T-helper 1 cell treated with Interleukin-12 subunit alpha and Interleukin-12 subunit beta and Interleukin-4 antibody, amounts not matched to agents 30 ng/mL and 1 ng/mL, for 36 hours (primary cell): ENCODE measurements around the gene FAM193B. TPM values are rescaled to one million over a fixed set of nuclear protein-coding genes. Genes with fewer than 3 reads are reported as not detected.
"Not testable (repeated sequence)": the region's sequence is repeated elsewhere in the genome, so short reads cannot be mapped to it uniquely, and the experiment has no call there.

Experiments
- intact Hi-C: fragments of 100-400 bp; cut with micrococcal nuclease; formaldehyde crosslinking; loops from one replicate; pipeline ENCODE4 v1.15.1; 2024
- total RNA-seq: library from RNA; stranded (reverse); gene quantifications from 2 replicates; pipeline ENCODE4 v1.2.3, GENCODE V29; 2022

The FAM193B gene
- total RNA-seq, 1 donor from 2014 or later = 93.8 TPM

DNA sequence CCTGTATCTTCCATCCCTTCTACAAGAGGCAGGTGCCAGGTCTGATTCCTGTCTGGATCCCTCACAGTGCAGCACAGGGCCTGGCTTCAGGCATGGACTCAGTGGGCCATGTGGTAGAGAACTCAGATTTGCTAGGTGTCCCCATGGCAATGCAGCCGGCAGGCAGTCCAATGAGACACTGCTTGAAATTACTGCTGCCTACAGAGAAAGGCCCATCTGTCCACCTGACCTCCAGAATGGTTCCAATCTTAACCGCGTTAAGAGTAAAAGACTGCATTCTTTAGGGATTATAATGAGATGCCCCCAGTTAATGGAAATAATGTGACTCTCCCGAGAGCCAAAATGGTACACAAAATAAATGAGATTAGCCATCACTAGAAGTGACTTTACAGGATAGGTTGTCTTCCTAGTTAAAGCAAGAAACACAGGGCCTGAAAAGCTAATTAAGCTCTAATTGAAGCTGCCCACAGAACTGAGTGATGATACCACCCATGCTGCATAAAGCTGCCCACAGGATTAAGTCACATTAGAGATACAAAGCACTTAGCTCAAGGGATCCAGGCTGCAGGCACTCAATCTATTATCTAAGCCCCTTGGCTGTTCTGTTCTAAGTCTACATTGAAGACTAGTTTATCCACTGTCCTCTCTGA is 11.4 kb downstream of the FAM193B start:
- intact Hi-C loops = no loop called here

DNA sequence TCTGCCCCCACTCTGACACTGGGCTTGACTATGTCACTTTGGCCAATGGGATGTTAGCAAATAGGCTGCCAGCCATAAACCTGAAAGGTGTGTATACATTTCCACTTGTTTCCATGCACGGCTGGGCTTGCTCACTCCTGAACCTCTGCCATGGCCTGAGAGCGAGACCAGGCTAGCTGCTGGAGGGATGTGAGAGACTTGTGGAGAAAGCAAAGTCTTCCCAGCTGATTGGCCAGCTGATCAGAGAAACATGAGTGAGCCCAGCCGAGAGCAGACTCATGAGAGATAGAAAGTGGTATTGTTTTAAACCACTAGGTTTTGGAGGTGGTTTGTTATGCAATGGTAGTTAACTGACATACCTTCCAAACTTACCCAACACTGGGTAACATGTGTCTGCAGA is 13.9 kb downstream of the FAM193B start:
- intact Hi-C loops = no loop called here

DNA sequence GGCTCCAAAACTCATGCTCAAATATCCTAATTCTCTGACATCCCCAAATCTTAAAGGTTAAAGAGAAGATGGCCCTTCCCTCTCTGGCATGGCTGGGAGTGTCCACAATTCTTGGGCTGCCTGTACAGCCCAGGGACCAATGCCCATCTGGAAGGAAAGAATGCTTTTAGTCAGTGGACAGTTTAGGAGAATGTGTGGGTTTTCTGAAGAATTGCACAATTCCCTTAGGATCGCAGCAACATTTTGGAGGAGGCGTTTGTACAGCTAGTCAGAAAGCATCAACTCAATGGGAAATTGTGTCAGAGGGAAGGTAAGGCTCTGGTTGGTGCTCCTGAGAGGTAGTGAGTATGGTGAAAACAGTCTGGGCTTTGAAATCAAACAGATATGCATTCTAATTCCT is 15.0 kb downstream of the FAM193B start:
- intact Hi-C loops = no loop called here

DNA sequence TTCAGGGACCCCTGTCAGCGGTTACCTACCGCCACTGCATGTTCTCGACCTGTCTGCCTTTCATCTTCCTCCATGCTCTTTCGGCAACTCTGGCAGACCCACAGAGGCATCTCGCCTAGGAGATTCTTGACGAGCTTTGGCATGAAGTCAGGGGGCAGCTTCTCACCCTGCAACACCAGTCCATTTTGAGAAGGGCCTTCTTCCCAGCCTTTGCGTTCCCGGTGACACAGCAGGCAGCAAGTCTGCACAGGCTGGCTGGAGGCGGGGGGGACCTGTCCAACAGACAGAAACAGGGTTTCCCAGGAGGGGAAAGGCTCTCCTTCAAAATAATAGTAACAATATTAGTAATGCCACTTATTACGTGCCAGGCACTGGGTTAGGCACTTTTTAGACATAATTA is 15.5 kb downstream of the FAM193B start:
- intact Hi-C loops = no loop called here

DNA sequence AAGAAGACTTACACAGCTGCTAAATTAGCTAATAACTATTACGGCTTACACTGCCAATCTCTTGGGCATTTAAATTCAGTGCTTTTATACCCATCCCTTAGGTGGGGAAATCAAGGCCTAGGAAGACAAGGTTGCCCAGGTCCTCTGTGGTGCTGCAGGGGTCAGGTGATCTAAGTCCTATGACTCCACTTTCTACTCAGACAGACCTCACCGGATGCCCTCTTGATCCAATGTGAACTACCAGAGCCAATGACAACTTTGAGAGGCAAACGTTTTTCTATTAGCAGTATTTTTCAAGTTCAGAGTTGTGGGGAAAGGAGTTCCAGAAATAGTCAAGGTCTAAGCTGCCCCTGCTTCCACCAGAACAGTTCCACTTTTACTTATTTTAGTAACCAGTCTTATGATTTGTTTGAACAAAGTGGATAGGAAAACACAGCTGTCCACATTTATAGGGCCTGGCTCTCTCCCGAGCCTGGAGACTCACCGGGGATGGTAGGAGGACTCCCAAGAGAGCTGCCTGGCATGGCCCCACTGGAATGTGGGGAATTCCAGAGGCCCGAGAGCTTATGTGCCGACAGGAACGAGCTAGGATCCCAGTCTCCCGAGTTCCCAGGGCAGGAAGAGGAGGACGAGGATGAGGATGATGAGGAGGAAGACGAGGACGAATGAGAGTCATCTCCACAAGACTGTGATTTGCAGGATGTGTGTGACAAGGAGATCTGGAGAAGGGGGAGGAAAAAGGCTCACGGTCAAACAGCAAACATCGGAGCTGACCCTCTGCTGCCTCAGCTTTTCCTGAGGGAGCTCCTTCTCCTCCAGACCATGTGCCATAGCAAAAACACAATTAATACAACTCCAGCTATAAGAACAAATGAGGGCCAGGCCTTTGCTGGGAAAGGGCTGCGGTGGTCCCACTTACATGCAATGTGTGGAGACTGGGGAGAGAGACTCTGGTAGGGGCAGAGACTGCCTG is 16.7 kb downstream of the FAM193B start:
- intact Hi-C loops = no loop called here

DNA sequence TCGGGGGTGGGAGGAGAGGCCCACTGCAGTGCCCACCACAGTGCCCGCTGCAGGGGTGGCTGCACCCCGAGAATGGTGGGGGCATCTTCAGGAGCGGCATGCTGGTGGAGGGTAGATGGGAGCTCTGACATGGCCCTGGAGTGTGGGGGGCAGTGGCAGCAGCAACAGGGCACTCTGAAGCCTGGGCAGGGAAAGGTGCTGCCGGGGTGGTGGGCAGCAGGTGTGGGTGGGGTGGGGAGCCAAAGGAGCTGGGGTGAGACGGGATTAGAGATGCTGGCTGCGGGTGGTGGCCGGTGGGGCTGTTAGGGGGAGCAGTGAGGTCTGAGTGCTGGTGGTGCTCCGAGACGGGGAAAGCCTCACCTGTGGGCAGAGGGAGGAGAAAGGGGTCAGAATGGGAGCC is 18.0 kb downstream of the FAM193B start:
- intact Hi-C loops = no loop called here

DNA sequence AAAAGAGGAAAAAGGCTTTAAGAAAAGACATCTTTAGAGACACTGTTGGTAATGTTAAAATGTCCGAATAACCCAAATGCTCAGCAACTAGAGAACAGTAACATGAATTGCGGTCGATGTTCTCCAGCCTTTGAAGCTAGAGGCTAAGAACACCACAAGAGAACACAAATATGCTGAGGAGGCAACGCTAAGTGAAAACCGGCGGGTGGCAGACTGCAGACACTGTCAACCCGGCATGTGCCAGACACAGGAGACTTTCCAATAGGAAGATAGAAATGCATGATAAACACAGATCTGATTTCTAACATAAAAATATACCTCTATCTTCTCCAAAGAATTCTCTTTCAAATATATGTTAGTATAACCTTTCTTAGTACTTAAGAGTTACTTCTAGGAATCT is 19.2 kb downstream of the FAM193B start:
- intact Hi-C loops = no loop called here

DNA sequence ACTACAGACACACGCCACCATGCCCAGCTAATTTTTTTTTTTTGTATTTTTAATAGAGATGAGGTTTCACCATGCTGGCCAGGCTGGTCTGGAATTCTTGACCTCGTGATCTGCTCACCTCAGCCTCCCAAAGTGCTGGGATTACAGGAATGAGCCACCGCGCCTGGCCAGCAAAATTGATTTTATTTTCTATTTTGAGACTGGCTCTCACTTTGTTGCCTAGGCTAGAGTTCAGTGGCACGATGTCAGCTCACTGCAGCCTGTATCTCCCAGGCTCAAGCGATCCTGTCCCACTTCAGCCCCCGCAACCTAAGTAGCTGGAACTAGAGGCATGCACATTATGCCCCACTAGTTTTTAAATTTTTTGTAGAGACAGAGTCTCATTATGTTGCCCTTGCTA is 19.9 kb downstream of the FAM193B start:
- intact Hi-C loops = not testable (repeated sequence)

DNA sequence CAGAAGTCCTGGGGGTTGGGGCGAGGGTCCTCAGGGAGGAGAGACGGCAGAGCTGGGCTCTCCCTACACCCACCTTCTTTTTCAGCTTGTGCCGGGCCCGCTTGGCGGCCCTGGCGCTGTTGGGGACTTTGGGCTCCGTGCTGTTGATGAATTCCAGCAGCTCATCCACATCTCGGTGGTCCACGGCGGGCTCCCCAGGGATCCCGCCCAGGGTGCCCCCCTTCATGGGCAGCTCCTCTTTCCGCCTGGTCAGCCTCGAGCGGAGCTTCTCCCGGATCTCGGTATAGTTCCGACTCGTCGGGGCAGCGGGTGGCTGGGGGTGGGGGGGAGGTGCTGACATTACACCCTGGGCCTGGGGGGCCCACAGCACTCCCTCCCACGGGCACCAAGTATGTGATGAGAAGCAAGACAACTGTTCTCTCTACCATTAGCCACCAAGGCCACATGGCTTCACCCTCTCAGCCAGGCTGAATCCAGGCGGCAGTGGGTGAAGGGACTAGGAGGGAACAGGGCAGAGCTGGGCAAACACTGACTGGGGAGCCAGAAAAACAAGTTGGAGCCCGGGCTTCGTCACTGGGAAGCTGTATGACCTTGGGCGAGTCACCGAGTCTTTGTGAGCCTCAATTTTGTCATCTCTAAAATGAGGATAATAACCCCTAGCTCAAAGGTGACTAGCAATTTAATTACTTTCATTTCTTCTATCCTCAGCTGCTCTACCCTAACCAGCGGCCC is 23.0 kb downstream of the FAM193B start:
- intact Hi-C loops = no loop called here

DNA sequence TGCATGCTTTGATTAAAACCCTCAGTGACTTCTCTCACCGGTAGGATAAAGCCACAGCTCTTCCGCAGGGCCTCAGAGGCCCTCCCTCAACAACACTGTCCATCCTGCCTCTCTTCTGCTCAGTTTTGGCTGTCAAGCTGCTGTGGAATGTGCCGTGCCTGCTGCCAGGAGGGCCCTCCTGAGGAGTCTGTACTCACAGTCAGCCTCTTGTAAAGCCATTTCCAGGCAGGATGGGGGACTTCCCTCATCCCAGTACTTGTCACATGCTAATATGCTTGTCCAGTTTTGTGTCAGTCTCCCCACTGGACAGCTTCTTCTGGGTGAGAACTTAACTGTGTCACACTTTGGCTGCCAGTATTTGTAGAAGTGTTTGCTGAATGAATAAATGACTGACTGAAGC is 23.7 kb downstream of the FAM193B start:
- intact Hi-C loops = no loop called here

DNA sequence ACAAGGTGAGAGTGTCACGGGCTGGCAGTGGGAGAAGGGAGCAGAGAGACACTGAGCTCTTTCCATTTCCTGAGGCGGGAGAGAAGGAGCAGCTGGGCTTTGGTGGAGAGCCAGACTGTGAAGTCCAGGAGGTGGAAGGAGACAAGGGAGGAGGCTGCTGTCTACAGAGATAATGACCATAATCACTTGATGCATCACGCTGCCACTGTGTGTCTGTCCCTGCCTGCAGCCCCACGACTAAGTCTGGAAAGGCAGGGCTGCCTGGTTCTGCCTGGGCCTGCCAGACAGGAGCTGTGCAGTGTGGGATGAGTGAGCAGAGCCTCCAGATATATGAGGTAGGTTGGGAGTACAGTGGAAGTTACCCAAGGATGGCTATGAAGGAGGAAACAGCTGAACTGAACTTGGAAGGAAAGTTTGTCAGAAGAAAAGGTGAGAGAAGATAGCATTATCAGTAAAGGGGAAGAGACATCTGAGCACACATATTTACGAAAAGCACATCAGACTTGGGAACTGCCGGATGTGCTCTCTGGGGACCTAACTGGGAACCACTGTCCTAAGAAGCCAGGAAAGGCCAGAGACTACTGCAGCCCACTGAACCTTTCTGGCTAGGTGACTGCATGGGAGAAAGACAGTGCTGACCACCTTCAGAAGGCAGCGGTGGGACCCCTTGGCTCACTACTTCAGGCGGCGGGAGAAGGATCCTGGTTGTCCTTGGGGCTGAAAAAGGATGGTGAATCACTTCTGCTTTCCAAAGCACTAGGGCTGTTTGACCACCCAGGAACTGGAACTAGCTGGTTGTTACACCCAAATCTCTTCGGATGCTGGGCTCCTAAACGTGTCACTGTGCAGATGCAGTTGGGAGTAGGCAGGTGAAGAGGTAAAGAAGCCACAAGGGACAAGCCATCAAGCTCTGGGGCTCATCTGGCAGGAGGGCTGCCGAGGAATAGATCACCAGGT is 24.8 kb downstream of the FAM193B start:
- intact Hi-C loops = no loop called here

DNA sequence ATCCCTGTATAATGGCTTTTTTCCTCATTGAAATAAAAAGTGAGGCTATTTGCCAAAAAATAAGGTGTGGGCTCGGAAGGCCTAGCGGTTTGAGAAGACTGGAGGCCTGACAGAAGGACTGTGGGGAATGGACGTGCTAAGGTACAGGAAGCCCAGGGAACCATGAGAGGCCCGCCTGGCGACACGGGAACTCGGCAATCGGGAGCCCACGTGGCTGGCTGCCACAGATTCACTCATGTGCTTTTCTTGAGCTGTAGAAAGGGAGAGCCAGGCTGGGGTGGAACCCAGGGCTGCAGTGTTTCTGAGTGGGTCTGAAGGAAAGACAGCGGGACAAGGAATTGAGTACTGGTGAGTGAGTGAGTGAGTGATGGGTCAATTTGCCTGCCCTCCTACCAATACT is 25.7 kb downstream of the FAM193B start:
- intact Hi-C loops = no loop called here

DNA sequence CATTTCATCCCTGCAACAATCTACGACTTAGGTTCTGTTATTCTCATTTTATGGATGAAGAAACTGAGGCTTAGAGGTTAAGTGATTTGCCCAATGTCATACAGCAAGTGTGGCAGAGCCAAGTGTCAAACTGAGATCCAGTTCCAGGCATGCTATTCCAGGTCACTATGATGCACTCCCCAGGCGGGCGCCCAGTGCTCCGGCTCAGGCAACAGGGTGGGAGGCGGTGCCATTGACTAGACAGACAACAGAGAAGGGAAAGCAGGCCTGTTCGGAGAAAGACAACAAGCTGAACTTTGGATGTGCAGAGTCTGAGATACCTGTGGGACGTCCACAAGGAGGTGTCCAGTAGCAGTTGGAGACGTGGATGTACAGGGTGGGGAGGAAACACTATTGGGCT is 26.8 kb downstream of the FAM193B start:
- intact Hi-C loops = no loop called here

DNA sequence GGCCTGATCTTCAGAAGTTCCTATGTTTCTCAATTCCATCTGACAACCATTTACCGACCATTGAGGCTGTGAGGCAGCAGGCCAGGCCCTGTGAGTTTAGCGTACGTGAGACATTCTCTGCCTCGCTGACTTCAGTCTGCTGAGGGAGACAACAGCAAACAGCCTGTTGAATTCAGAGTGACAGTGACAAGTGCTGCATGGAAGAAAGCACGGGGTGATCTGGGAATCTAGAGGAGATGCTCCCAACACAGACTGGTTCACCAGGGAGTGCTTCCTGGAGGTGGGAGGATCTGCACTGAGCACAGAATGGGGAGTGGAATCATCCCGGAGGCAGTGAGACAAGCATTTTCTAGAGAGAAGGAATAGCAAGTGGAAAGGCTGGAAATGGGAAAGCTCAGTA is 27.6 kb downstream of the FAM193B start:
- intact Hi-C loops = no loop called here

DNA sequence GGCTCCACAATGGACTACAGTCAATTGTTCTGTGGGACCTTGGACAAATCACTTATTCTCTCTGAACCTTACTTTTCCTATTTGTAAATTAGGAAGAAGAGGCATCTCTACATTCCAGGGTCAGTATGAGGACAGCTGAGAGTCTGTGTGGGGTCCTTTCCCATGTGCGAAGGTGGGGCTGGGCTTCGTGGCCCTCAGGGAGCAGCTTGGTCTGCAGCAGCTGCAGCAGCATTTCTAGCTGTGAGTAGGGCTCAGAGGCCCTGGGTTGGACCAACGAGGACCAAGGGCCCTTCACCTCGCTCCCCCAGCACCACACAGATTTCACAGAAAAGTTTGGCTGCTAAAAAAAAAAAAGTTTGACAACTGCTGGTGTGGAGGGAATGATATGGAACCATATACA is 28.2 kb downstream of the FAM193B start:
- intact Hi-C loops = no loop called here

DNA sequence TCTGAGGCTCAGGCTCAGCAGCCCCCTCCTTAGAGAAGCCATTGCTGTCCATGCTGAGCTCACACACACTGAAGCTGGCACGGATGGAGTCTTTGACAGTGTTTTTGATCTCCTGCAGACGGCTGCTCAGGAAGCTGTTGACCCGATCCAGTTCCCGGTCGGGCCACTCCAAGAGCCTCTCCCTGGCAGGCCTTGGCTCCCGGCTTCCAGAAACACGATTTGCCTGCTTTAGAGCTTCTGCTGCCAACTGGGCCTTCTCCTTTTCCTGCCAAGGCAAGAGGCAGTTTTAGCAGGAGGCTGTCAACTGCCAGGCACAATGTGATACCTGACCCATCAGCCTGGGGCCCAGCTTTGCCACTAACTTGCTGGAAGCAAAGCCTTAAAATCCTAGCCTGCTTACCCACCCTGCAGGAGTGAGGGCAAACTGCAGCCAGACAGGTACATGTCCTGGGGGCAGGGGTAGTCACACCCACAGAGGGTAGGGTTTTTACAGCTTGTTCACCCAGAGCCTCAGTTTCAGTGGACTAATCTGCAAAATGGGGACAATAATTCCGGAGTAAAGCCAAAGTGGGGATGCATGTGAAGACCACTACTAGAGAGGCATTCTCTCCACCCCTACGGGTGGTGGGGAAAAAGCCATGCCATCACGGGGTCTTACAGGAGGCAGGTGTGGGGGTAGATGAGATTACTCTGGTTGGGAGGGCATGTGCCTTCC is 29.3 kb downstream of the FAM193B start:
- intact Hi-C loops = no loop called here

DNA sequence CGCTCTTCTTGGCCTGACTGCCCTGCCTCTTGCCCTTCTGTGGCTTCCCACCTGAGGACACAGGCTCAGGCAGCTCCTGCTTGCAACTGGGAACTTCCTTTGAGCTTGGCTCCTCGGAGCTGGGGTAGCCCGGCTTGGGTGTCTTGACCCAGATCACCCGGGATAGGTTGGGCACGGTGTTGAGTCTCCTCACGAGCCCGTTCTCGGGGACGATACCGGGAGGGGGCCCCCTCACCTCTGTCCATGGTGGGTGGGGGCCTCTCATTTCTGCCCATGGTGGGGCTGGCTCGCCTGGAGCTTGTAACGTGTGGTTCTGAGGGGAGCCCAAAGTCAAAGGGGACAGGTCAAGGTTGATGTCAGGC is 29.8 kb downstream of the FAM193B start:
- intact Hi-C loops = no loop called here

DNA sequence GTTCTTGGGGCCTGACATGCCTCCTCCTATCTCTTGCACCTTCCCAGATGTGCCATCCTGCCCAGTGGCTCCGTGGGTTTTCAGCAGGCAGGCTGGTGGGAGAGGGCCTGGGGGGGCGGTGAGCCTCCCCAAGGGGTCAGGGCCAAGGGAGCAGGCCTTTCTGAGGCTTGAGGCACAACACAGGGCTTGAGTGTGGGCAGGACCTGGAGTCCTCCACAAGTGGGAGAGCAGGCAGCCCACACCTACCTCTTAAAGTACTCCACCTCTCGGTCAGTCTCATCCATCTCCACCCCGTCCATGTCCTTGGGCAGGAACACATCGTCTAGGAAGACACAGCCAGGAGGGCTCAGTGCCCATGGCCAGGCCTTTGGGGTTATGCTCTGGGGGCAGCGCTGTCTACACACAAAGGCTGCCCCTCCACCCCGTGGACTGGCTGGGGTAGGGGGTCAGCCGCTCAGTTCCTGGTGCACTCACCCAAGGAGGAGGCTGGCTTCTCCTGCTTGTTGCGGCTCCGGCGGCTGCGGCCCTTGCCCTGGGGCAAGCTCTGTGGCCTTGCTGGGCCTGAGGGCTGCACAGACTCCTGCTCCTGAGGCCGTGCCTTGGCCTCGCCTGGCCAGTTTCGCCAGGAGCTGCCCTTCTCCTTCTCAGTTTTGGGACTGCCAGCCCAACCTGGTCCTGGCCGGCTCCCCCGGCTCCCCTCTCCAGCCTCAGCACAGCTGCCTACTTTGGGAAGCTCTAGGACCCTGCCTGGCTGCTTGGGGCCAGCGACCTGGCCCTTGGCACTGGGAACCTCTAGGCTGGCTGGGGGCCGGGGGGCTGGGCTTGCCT is 30.4 kb downstream of the FAM193B start:
- intact Hi-C loops = no loop called here

DNA sequence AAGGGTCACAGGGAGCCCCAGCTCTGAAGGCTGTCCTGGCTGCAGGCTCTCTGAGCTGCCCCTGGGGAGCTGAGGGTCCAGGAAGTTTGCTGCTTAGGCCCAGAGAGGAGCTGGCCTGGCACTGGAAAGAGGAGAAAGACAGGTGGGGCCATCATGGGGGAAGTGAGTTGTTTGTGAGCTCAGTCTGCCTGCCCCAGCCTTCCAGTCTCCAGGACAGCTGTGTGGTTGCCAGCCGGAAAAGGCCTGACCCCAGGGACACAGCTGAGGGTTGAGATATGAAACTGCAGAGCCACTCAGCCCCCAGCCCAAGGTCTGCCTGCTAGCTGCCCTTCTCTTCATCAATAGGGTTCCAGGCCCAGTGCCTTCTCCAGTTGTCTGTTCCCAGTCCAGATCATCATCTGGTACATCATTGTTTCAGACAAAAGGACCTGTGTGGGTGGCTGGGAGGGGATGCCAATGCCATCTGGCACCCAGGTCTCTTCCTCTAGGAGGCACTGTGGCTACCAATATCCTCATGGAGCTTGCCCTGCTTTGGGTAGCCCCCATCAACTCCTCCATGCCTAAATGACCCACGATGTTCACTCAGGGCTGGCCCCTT is 33.3 kb downstream of the FAM193B start:
- intact Hi-C loops = no loop called here
